Measurements from ENCODE around the gene PRR15L.

DNA sequence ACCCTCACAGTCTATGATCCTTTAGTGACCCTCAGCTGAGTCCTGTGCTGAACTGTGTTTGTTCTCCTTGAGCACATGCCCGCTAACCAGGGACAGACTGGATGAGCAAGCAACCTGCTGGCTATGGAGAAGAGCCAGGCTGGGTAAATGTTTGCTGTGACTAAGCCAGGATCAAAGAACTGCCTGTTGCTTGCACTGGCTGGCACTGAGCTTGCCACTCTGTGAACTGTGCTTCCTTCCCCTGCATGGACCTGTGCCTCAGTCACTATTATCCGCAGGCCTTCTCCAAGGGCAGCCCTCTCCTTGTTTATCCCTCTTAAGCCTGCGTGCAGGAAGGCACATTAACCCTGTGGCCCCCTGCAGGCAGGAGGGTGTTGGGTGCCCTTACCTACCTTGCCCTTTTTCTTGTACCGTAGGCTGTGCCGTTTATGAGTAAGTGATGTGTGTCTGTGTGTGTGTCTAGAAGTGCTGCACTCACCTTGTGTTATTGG lies 8.9 kb downstream of the PRR15L start:
- TF ChIP-seq, protein P1, sequence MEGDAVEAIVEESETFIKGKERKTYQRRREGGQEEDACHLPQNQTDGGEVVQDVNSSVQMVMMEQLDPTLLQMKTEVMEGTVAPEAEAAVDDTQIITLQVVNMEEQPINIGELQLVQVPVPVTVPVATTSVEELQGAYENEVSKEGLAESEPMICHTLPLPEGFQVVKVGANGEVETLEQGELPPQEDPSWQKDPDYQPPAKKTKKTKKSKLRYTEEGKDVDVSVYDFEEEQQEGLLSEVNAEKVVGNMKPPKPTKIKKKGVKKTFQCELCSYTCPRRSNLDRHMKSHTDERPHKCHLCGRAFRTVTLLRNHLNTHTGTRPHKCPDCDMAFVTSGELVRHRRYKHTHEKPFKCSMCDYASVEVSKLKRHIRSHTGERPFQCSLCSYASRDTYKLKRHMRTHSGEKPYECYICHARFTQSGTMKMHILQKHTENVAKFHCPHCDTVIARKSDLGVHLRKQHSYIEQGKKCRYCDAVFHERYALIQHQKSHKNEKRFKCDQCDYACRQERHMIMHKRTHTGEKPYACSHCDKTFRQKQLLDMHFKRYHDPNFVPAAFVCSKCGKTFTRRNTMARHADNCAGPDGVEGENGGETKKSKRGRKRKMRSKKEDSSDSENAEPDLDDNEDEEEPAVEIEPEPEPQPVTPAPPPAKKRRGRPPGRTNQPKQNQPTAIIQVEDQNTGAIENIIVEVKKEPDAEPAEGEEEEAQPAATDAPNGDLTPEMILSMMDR (IDR thresholded peaks at IDR 0.05), result no peak
- TF ChIP-seq POLR2A (IDR thresholded peaks at IDR 0.05), result no peak
